Activated naive CD4-positive, alpha-beta T cell treated with anti-CD3 and anti-CD28 coated beads, Interleukin-2, amount 50 U/mL, for 72 hours (primary cell): ENCODE measurements around the gene GCC2. TPM values are rescaled to one million over a fixed set of nuclear protein-coding genes. Genes with fewer than 3 reads are reported as not detected.
A peak's percentile ranks its signal among the peaks of the same experiment; 100 is the strongest.
"Not testable (repeated sequence)": the region's sequence is repeated elsewhere in the genome, so short reads cannot be mapped to it uniquely, and the experiment has no call there.

Source experiments
- ATAC-seq, 2 donors: fragments of 150-1000 bp; cut with Tn5 transposase; 2 replicates each; pipeline ENCODE4 v1.10.0; 2021; ENCODE audit warnings: mild to moderate bottlenecking in 2 of 2, moderate library complexity in 2 of 2
- DNase-seq, 2 donors: peaks; one replicate each; pipeline ENCODE4 v3.0.0; 2021 to 2022; ENCODE audit warnings: low spot score in 2 of 2
- H3K27ac Mint-ChIP-seq, 2 donors: one replicate each; pipeline ENCODE4 v1.8.0; 2022; ENCODE audit warnings: mild to moderate bottlenecking in 2 of 2, mixed read lengths in 2 of 2
- H3K36me3 Mint-ChIP-seq, 2 donors: one replicate each; pipeline ENCODE4 v1.8.0; 2022; ENCODE audit warnings: mixed read lengths in 2 of 2
- H3K9me3 Mint-ChIP-seq, 2 donors: one replicate each; pipeline ENCODE4 v1.8.0; 2022; ENCODE audit warnings: mixed read lengths in 2 of 2
- total RNA-seq, 2 donors: library from RNA; stranded (reverse); gene quantifications; one replicate each; pipeline ENCODE4 v1.2.3, GENCODE V29; 2022

Gene GCC2
- total RNA-seq, 2 donors from 2014 or later, result 43.8 to 48.5 TPM

DNA sequence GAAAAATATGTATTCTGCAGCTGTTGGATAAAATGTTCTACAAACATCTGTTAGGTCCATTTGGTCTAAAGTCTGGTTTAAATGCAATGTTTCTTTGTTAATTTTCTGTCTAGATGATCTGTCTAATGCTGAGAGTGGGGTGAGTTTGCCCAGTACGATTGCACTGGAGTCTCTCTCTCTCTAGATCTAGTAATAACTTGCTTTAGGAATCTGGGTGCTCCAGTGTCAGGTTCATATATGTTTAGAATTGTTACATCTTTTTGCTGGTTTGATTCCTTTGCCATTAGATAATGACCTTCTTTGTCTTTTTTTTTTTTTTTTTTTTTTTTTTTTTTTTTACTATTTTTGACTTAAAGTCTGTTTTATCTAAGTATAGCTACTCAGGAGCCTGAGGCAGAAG lies 10.4 kb downstream of the GCC2 start:
- peaks cover 63 to 77% of the 10 kb centered on the region in 2 donors for H3K36me3 Mint-ChIP-seq
- peaks cover 6 to 22% of the 10 kb centered on the region in 2 donors for H3K9me3 Mint-ChIP-seq
- no peak for ATAC-seq
- peak overlapping the region in 1 of 2 donors; percentile 40 for H3K27ac Mint-ChIP-seq
- no peak for DNase-seq

GRCh38 chr2:108460345-108461037 lies 11.5 kb downstream of the GCC2 start:
- no peak for ATAC-seq
- peak overlapping the region; percentile 14 to 63 for H3K27ac Mint-ChIP-seq
- H3K9me3 Mint-ChIP-seq, result peaks cover 6 to 22% of the 10 kb centered on the region in 2 donors
- no peak for DNase-seq
- H3K36me3 Mint-ChIP-seq, result peaks cover 57 to 77% of the 10 kb centered on the region in 2 donors

GRCh38 chr2:108477099-108477498 lies 28.1 kb downstream of the GCC2 start:
- peaks cover 11 to 31% of the 10 kb centered on the region in 2 donors for H3K36me3 Mint-ChIP-seq
- no peak for DNase-seq
- peak in 1 of 2 donors; percentile 40 for ATAC-seq
- no peaks in the 10 kb centered on the region for H3K9me3 Mint-ChIP-seq
- H3K27ac Mint-ChIP-seq, result peak overlapping the region in 1 of 2 donors; percentile 44

GRCh38 chr2:108485253-108485652 lies 36.2 kb downstream of the GCC2 start:
- peaks cover 0 to 4% of the 10 kb centered on the region in 2 donors for H3K9me3 Mint-ChIP-seq
- peaks cover 5 to 24% of the 10 kb centered on the region in 2 donors for H3K36me3 Mint-ChIP-seq
- H3K27ac Mint-ChIP-seq, result no peak overlapping the region
- DNase-seq, result no peak
- ATAC-seq, result no peak

DNA sequence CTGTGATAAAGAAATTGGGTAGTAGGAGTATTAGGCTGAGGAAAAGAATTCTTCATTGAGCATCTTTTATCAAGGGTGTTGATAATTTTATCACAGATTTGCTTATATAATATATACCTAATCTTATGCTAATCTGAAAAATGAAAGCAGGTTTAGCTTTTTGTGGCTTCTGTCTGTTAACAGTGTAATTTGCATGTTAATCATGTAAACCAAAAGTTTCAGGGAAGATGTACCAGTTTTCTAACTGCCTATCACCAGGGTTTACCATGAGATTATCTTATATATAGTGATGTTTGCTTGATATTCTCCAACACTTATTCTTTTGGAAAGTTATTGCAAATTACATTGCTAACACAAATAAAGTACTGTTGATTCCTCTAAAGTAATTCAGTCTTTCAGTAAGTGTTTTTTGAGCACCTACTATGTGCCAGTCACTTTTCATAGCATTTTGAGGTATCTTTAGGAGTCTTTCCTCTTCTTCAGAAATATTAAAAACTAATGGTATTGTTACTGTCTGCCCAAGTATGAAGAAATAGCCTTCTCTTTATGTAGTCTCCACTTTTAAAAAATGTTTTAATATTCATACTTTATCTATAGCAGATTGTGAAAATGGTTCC lies 41.6 kb downstream of the GCC2 start:
- ATAC-seq, result no peak
- H3K27ac Mint-ChIP-seq, result no peak overlapping the region
- H3K9me3 Mint-ChIP-seq, result no peaks in the 10 kb centered on the region
- no peak for DNase-seq
- H3K36me3 Mint-ChIP-seq, result peaks cover 0 to 6% of the 10 kb centered on the region in 2 donors

DNA sequence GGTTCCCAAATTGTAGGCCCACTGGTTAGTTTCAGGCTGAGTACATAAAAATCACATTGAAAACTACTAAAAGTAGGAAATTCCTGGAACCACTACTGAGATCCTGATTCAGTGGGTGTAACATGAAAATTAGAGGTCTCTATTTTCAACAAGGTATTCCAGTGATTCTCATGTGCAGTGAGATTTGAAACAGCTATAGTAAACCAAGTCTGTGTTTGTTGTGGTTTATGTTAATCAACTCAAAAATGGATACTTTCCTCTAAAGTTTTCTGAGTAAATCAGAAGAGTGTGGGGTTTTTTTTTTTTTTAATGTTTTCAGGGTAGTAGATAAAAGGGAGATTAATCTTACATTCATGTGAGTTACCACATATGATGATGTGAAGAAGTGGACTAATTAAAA lies 42.8 kb downstream of the GCC2 start:
- DNase-seq, result no peak
- no peaks in the 10 kb centered on the region for H3K9me3 Mint-ChIP-seq
- H3K27ac Mint-ChIP-seq, result no peak overlapping the region
- peak in 1 of 2 donors; percentile 66 for ATAC-seq
- peaks cover 0 to 6% of the 10 kb centered on the region in 2 donors for H3K36me3 Mint-ChIP-seq

DNA sequence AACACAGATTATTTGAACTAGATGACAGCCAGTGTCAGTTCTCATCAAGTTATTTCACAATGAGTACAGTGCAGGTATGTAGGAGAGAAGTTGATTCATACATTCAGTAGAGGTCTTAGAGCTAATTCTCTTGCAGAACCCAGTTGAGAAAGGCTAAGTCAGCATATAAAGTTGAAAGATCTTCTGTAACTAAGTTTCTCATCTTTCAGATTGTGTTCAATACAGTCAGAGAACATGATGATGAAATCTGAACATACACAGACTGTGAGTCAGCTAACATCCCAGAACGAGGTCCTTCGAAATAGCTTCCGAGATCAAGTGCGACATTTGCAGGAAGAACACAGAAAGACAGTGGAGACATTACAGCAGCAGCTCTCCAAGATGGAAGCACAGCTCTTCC lies 43.4 kb downstream of the GCC2 start:
- H3K36me3 Mint-ChIP-seq, result peaks cover 0 to 6% of the 10 kb centered on the region in 2 donors
- no peak overlapping the region for H3K27ac Mint-ChIP-seq
- no peaks in the 10 kb centered on the region for H3K9me3 Mint-ChIP-seq
- DNase-seq (no peak), ATAC-seq (peak in 1 of 2 donors; percentile 81)

GRCh38 chr2:108496167-108496566 lies 47.2 kb downstream of the GCC2 start:
- H3K9me3 Mint-ChIP-seq, H3K27ac Mint-ChIP-seq, ATAC-seq, DNase-seq: not testable (repeated sequence)
- peaks cover 5 to 14% of the 10 kb centered on the region in 2 donors for H3K36me3 Mint-ChIP-seq

DNA sequence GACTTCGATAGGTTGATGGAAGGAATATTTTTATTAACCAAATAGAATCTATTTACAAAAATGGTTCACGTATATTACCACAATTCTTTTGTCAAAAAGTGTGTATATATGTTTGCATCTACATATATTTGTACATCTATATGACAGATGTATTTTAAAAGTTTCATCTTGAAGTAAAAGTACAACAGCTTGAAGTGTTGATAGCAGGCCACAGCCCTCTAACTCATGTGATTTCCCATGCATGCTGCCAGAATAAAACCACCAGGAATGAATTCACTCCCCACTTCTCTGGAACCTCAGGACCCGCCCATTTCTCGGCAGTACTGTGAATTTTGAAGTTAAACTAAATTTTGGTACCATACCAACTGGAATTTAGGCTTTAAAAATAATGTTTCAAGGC lies 58.6 kb downstream of the GCC2 start:
- peaks cover 0 to 24% of the 10 kb centered on the region in 2 donors for H3K36me3 Mint-ChIP-seq
- ATAC-seq, H3K9me3 Mint-ChIP-seq: not testable (repeated sequence)

DNA sequence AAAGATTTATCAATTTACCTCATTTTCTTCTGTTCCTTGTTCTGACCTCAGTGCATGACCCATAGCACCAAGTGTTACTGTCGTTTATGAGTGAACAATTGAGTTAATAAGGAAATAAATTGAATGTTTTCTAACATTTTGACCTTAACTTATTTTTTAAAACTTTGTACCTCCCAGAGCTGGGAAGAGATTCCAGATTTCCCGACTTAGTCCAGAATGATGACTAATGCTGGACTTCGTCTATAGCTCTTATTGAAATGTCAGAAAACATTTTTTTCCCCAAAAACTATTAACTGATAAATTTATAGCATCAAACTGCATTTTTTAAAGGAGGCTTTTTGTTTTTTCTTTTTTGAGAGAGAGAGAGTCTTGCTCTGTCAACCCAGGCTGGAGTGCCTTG lies 63.4 kb downstream of the GCC2 start:
- DNase-seq, ATAC-seq, H3K27ac Mint-ChIP-seq, H3K9me3 Mint-ChIP-seq: not testable (repeated sequence)
- H3K36me3 Mint-ChIP-seq, result peaks cover 3 to 10% of the 10 kb centered on the region in 2 donors

More for the DNA sequence above, 58.6 kb downstream of the GCC2 start:
- DNase-seq, H3K27ac Mint-ChIP-seq: not testable (repeated sequence)

DNA sequence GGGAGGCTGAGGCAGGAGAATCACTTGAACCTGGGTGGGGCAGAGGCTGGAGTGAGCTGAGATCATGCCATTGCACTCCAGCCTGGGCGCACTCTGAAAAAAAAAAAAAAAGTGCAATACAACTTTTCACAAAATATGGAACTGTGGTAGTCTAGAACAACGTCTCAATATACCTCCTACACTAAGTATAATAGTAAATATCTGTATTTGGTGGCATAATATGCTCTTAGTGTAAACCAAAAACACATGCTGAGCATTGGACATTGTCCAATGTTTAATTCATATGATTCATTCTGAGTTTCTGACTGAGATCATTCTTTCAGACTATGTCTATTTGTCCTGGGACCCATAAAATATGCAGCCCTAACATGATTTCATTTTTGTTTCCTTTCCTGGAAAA lies 65.5 kb downstream of the GCC2 start:
- DNase-seq, ATAC-seq, H3K27ac Mint-ChIP-seq: not testable (repeated sequence)
- H3K36me3 Mint-ChIP-seq, result peaks cover 12 to 16% of the 10 kb centered on the region in 2 donors
- H3K9me3 Mint-ChIP-seq, result peaks cover 4 to 10% of the 10 kb centered on the region in 2 donors

GRCh38 chr2:108524688-108525087 lies 75.7 kb downstream of the GCC2 start:
- not testable (repeated sequence) for DNase-seq, H3K27ac Mint-ChIP-seq, H3K36me3 Mint-ChIP-seq, H3K9me3 Mint-ChIP-seq, ATAC-seq

DNA sequence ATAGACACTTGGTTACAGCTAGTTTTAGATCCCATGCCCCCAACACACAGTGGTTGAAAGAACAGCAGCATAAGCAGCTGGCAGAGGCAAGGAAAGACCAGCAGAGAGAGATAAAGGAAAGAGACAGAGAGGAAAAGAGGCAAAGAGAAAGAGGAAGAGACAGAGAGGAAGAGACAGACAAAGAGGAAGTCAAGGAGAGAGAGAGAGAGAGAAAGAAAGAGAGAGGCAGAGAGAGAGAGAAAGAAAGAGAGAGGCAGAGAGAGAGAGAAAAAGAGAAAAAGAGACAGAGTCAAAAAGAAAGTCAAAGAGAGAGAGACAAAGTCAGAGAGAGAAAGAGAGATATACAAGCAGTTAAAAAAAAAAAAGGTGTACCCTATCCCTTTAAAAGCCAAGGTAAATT lies 76.3 kb downstream of the GCC2 start:
- not testable (repeated sequence) for H3K36me3 Mint-ChIP-seq, H3K27ac Mint-ChIP-seq, ATAC-seq, H3K9me3 Mint-ChIP-seq, DNase-seq

GRCh38 chr2:108531674-108532055 lies 82.7 kb downstream of the GCC2 start:
- Mint-ChIP-seq H3K36me3 (peaks cover 6% of the 10 kb centered on the region in 2 donors), H3K27ac (peak overlapping the region in 1 of 2 donors; percentile 61), H3K9me3 (no peaks in the 10 kb centered on the region)
- DNase-seq (no peak), ATAC-seq (no peak)

DNA sequence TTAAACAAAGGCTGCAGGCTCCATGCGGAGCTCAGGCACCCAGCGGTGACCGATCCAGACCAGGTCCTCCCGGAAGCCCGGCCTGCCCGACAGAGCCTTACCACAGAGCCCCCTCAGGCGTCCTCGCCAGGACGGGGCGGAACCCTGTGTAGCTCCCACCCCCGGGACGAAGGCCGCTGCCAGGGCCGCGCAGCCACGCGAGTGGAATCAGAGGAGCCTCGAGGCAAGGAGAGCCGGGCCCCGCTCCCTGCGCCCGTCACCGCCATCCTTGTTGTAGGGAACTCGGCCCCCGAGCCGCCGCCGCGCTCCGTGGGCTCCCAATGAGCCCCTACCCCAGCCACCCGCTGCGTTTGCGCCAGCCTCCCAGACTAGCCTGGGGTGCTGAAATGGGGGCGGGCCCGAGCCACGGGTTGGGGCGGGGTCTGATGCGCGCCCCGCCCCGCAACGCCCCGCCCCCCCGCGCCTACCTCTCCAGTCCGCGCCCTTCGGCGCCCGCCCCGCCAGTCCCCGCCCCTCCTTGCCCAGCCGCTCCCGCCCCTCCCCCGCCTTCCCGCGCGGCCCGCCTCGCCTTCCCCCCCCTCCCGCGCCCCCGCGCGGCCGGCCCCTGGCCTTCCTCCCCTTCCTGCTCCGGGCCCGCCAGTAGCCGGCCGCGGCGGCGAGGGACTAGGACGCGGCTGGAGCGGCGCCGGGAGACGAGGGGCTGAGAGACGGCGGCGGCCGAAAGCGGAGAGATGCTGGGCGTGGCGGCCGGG lies 85.0 kb downstream of the GCC2 start, which contains the start of gene LIMS1:
Gene LIMS1, plus strand, starts transcription at position 639 of the 752 bp plus-strand sequence. Its CDS starts 93 bp downstream, at position 732.
- Mint-ChIP-seq H3K36me3 (peaks cover 6% of the 10 kb centered on the region in 2 donors), H3K27ac (peak within 1 kb of the TSS; percentile 89 to 96), H3K9me3 (no peaks in the 10 kb centered on the region)
- DNase-seq, result peak; percentile 78 to 86
- ATAC-seq, result peak; percentile 88 to 93

GRCh38 chr2:108534584-108535356 lies 85.8 kb downstream of the GCC2 start:
- Mint-ChIP-seq H3K27ac (peak overlapping the region; percentile 65 to 77), H3K9me3 (no peaks in the 10 kb centered on the region), H3K36me3 (peaks cover 6% of the 10 kb centered on the region in 2 donors)
- DNase-seq, result peak in 1 of 2 donors; percentile 57
- ATAC-seq, result no peak
